GM12878 (cell line): Measurements from ENCODE around the gene BTBD19. TPM values are rescaled to one million over a fixed set of nuclear protein-coding genes. Genes with fewer than 3 reads are reported as not detected.

Experiments
- BACH1 ChIP-seq: fragments of 450-650 bp; IDR thresholded peaks from 2 replicates; pipeline ENCODE4 v1.6.1; 2017; ENCODE audit warnings: mild to moderate bottlenecking, borderline replicate concordance
- CREM ChIP-seq: IDR thresholded peaks from 2 replicates; pipeline ENCODE4 v1.6.1; 2014; ENCODE audit warnings: antibody characterized with exemption, low read depth
- DPF2 ChIP-seq: fragments of 450-650 bp; IDR thresholded peaks from 2 replicates; pipeline ENCODE4 v1.6.1; 2017; ENCODE audit warnings: mild to moderate bottlenecking
- EED ChIP-seq: sonication (generic); IDR thresholded peaks from 2 replicates; pipeline ENCODE4 v1.6.1; 2016; ENCODE audit warnings: antibody characterized with exemption, low read depth
- FOS ChIP-seq: IDR thresholded peaks from 3 replicates; pipeline ENCODE4 v1.6.1; 2011; ENCODE audit warnings: borderline replicate concordance; ENCODE audit not compliant: insufficient read length; ENCODE audit errors: extremely low read depth
- HCFC1 ChIP-seq: fragments of 150-350 bp; IDR thresholded peaks from 2 replicates; pipeline ENCODE4 v1.6.1; 2014; ENCODE audit warnings: low read length
- HDGF ChIP-seq: fragments of 450-650 bp; IDR thresholded peaks from 2 replicates; pipeline ENCODE4 v1.6.1; 2016; ENCODE audit warnings: antibody characterized with exemption
- IKZF1 ChIP-seq: fragments of 450-650 bp; conservative IDR thresholded peaks from 2 replicates; pipeline ENCODE4 v1.6.1; 2017; ENCODE audit warnings: antibody characterized with exemption, mild to moderate bottlenecking
- IKZF2 ChIP-seq, 2 experiments: fragments of 450-650 bp; IDR thresholded peaks; 2 replicates each; pipeline ENCODE4 v1.6.1; 2017; ENCODE audit warnings: mild to moderate bottlenecking in 2 of 2, moderate library complexity in 2 of 2
- IRF4 ChIP-seq: IDR thresholded peaks from 2 replicates; pipeline ENCODE4 v1.6.1; 2011; ENCODE audit warnings: low read depth, low read length
- MAX ChIP-seq: IDR thresholded peaks from 2 replicates; pipeline ENCODE4 v1.6.1; 2012; ENCODE audit warnings: low read depth, low read length, improper control_type of control experiment
- MYC ChIP-seq: IDR thresholded peaks from 2 replicates; pipeline ENCODE4 v1.6.1; 2011; ENCODE audit warnings: mild to moderate bottlenecking, low read length, moderate library complexity, inconsistent platforms; ENCODE audit not compliant: insufficient read depth, insufficient replicate concordance, insufficient read length, severe bottlenecking
- NBN ChIP-seq: fragments of 450-650 bp; IDR thresholded peaks from 2 replicates; pipeline ENCODE4 v1.6.1; 2016
- NR2C2 ChIP-seq: IDR thresholded peaks from 2 replicates; pipeline ENCODE4 v1.6.1; 2011; ENCODE audit warnings: borderline replicate concordance, low read depth; ENCODE audit not compliant: control insufficient read depth, insufficient read length
- SKIL ChIP-seq: fragments of 450-650 bp; IDR thresholded peaks from 2 replicates; pipeline ENCODE4 v1.6.1; 2017; ENCODE audit warnings: mild to moderate bottlenecking, low read depth, inconsistent platforms; ENCODE audit not compliant: poor library complexity, severe bottlenecking
- SMC3 ChIP-seq: IDR thresholded peaks from 2 replicates; pipeline ENCODE4 v1.6.1; 2011; ENCODE audit warnings: low read length, improper control_type of control experiment, borderline replicate concordance
- STAT1 ChIP-seq: fragments of 450-650 bp; conservative IDR thresholded peaks from 2 replicates; pipeline ENCODE4 v1.6.1; 2014; ENCODE audit warnings: antibody characterized with exemption, mild to moderate bottlenecking
- USF1 ChIP-seq: IDR thresholded peaks from 2 replicates; pipeline ENCODE4 v1.6.1; 2011; ENCODE audit warnings: borderline replicate concordance, low read depth, mild to moderate bottlenecking, moderate library complexity, mixed read lengths, low read length; ENCODE audit not compliant: insufficient read depth; ENCODE audit errors: extremely low read length
- ZBTB33 ChIP-seq: fragments of 450-650 bp; IDR thresholded peaks from 2 replicates; pipeline ENCODE4 v1.6.1; 2017; ENCODE audit warnings: mild to moderate bottlenecking
- ZNF207 ChIP-seq: fragments of 450-650 bp; IDR thresholded peaks from 2 replicates; pipeline ENCODE4 v1.6.1; 2014; ENCODE audit warnings: antibody characterized with exemption, mild to moderate bottlenecking, borderline replicate concordance
- ZNF687 ChIP-seq: fragments of 450-650 bp; IDR thresholded peaks from 2 replicates; pipeline ENCODE4 v1.6.1; 2017; ENCODE audit warnings: mild to moderate bottlenecking, moderate library complexity
- polyA plus RNA-seq, 11 experiments: library from polyadenylated mRNA; depleted of rRNA in 4 of 11; unstranded in 6 of 11; stranded (reverse) in 5 of 11; fragments of >200 nt; fragmentation: Nextera tagmentation in 4 of 11; fragmentation: Illumina TruSeq in 1 of 11; extraction: Ambion mirVana in 4 of 11; extraction: Trizol in 1 of 11; gene quantifications; 1 replicate in 1 of 11; 2 replicates in 10 of 11; pipeline versions ENCODE4 v1.2.1 to v1.2.3, GENCODE V29; 2011 to 2016; ENCODE audit warnings: inconsistent platforms in 2 of 11, missing spikeins in 2 of 11, low read depth in 1 of 11
- total RNA-seq, 4 experiments: library from RNA; depleted of rRNA in 3 of 4; stranded (reverse); fragments of >200 nt in 3 of 4; fragmentation: Illumina TruSeq in 1 of 4; extraction: Trizol in 1 of 4; gene quantifications; 2 replicates each; pipeline versions ENCODE4 v1.2.1 to v1.2.3, GENCODE V29; 2013 to 2021

Gene BTBD19
- total and polyA plus RNA-seq, 10 of the 15 experiments (the other 5 are each of a cell fraction or from before 2014, with no cell fraction given) = 0.13 to 2.7 (median 0.42) TPM

- TF ChIP-seq MYC = peak; percentile 90
- TF ChIP-seq IKZF1 = peak; percentile 89
- no peak for TF ChIP-seq STAT1
- TF ChIP-seq ZBTB33 = 0 out of 2 replicates have a peak, but pooled peaks have one; percentile 9
- peak; percentile 50; the same call in 1 of the 2 replicates for TF ChIP-seq BACH1
- 0 out of 2 replicates have a peak, but pooled peaks have one; percentile 59 for TF ChIP-seq ZNF207
- TF ChIP-seq SMC3 = peak; percentile 63
- no peak for TF ChIP-seq SKIL
- TF ChIP-seq CREM = 0 out of 2 replicates have a peak, but pooled peaks have one; percentile 31
- no peak for TF ChIP-seq FOS
- TF ChIP-seq IKZF2 (IDR thresholded peaks at IDR 0.05) = peak; percentile 61 to 81; a peak in 3 of 4 replicates
- TF ChIP-seq IRF4 = 0 out of 2 replicates have a peak, but pooled peaks have one; percentile 25
- TF ChIP-seq ZNF687 = peak; percentile 95
- peak; percentile 51; the same call in 1 of the 2 replicates for TF ChIP-seq DPF2
- TF ChIP-seq HDGF = peak; percentile 83
- no peak for TF ChIP-seq NR2C2
- peak; percentile 92 for TF ChIP-seq MAX
- peak; percentile 72; the same call in 1 of the 2 replicates for TF ChIP-seq NBN
- peak; percentile 67 for TF ChIP-seq USF1
- TF ChIP-seq HCFC1 = peak; percentile 31; the same call in 1 of the 2 replicates
- TF ChIP-seq EED = peak; percentile 87
Observed at GRCh38 chr1:44786138-44786840, 22.0 kb upstream of the BTBD19 start (continued).
